ENCODE results near the gene GRHPR.

GRCh38 chr9:37419204-37419603 lies 3.3 kb upstream of the GRHPR start:
- TF ChIP-seq EZH2 (IDR thresholded peaks at IDR 0.05), result no peak
- TF ChIP-seq POLR2AphosphoS5 (IDR thresholded peaks at IDR 0.05; ENCODE audit: borderline replicate concordance, low read depth, low read length), result no peak
- TF ChIP-seq FOXP2 (optimal IDR thresholded peaks at IDR 0.05; ENCODE audit: control extremely low read depth, extremely low read length, insufficient read depth), result no peak

All from SK-N-MC (cell line).